ENCODE results near the gene PTGDR2. TPM values are rescaled to one million over a fixed set of nuclear protein-coding genes. Genes with fewer than 3 reads are reported as not detected.
A peak's percentile ranks its signal among the peaks of the same experiment; 100 is the strongest.
"Not testable (repeated sequence)": the region's sequence is repeated elsewhere in the genome, so short reads cannot be mapped to it uniquely, and the experiment has no call there.

The PTGDR2 gene
- total RNA-seq, 1 donor from 2014 or later: under 0.01 TPM

DNA sequence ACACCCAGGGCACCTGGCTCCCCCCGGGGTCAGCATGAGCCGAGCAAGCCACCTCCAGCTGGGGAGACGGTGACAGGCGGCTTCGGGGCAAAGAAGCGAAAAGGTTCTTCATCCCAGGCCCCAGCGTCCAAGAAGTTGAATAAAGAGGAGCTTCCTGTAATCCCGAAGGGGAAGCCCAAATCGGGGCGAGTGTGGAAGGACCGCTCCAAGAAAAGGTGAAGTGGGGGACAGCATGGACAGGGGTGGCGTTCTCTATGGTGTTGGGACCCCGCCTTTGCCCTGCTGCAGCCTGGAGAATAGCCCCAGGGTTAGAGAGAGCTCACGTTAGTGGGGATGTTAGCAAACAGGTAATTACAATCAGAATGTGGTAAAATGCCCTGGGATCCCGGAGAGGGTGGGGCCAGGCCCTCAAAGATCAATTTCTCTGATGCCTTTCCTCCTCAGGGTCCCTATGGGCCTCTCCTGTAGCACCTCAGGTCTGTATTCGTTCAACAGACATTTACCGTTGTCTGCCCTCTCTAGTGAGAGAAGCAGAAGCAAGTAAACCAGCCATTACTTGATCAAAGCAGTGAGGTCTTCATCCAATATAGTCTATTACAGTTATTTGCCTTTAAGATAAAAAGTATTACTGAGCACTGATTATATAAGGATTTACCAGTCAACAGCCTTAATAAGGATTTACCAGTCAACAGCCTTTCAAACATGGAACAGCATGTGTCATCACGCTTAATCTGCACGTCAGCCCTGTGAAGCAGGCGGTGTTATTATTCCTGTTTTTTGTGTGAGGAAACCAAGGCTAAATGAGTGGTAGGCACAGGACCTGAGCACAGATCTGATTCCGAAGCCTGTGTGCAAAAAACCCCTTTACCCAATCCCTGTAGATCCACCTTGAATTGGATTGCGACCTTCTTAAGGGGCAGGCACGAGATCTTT is 12.8 kb downstream of the PTGDR2 start:
- peak; percentile 50 to 56 for DNase-seq (ENCODE audit: low read depth in 2 of 2)

DNA sequence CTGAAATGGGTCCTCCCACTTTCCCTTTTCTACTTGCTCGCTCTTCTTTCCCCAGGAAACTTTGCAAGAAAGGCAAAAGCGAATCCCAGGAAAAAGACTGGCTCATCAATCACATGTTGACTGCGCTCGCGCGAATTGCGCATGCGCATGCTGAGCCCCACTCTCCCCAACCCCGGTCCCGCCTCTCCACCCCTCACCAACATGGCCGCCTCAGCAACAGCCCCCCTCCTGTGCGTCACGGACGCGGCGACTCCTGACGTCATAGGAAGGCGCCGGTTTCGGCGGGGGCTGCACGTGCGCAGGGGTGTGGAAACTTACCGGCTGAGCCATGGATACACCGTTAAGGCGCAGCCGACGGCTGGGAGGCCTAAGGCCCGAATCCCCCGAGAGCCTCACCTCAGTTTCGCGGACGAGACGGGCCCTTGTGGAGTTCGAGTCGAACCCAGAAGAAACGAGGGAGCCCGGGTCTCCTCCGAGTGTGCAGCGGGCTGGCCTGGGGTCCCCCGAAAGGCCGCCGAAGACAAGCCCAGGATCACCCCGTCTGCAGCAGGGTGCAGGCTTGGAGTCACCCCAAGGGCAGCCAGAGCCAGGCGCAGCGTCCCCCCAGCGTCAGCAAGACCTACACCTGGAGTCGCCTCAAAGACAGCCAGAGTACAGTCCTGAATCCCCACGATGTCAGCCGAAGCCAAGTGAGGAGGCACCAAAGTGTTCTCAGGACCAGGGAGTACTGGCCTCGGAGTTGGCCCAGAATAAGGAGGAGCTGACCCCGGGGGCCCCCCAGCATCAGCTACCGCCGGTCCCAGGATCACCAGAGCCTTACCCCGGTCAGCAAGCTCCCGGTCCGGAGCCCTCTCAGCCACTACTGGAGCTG is 13.7 kb downstream of the PTGDR2 start, which contains the start of gene CCDC86:
TSS of gene CCDC86 (plus strand) at position 317 of the 871 bp plus-strand sequence. CDS start at position 329, 12 bp downstream.
- peak; percentile 97 to 98 for DNase-seq (ENCODE audit: low read depth in 2 of 2)

DNA sequence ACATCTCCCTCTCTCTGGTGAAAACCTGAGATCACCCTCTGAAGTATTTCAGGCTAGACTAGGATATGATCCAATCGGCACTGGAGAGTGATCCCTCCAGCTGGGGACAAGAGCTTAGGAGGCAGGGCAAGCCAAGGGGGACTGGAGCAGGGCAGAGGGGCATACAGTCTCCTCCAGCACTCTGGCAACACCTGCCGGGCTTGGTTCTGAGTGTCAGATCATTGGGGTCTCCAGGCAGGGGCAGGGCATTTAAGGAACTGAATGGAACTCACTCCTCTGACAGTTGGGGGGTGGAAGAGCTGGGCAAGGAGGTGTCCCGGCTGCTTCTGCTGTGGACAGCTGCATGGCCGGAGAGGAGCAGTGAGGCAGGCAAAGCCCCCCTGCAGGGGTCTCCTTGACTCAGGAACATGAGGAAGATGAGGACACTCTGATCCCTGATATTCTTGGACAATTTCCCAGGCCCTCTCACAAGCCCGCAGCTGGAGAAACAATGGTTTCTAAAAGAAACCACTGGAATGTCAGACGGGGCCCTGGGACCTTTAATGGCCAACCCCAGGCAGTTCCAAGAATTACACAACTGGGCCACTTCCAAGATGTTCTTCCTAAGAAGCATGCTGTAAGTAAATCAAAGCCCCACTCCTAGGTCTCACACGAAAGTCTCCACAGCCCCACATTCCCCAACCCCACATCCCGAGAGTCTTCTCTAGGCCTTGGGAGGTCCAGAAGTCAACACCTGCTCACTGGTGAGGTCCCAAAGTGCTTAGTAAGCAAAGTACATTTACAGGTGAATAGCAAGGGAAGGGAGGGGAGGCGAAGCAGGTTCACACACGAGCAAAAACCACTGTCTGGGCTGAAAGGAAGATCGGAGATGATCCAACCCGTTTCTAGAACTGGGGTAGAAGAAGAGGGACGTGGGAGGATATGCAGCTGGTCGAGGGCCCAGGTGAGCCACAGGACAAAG is 15.0 kb downstream of the PTGDR2 start:
- DNase-seq (ENCODE audit: low read depth in 2 of 2): peak in 1 of 2 donors; percentile 73

DNA sequence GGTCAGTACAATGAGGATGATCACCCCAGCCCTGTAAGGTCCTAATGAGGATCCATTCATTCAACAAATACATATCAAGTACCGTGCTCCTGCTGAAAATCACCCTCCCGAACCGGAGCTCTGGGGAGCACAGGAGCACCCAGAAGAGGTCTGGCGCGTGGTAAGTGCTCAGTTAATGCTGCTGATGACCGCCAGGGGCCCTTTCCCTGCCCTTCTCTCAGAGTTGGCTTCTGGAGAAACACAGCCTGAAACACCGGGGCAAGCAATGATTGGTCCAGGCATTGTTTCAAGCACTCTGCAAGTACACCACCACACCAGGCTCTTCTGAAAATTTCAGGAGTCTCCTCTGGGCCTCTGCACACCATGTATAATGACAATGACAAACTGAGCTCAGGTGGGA is 17.6 kb downstream of the PTGDR2 start:
- DNase-seq (ENCODE audit: low read depth in 2 of 2): no peak

DNA sequence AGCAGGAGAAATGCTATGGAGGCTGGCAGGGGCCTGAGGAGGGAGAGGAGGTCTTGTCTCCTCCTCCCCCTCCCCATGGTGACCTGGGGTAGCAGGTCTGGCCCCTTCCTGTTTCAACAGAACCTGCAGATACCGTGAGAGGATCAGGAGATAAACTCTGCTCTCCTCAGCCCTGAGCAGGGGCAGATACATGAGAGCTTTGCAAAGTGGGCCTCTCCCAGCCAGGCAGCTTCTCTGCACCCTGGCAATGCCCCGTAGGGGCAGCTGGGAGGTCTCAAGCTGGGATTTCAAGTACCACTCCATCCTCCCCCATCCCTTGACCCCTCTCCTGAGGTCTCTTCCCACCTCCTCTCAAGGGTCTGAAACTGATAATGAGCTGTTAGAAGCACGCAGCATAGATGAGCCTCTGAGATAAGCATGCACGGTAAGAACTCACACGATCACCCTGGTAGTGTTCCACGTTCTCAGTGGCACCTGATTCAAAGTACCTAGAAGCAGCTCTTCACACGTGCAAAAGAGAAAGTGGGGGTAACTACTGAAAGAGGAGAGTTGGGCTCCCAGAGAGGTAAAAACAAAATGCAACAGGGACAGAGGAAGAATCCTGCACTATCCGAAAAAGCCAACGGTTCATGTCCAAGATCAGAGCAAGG is 18.8 kb downstream of the PTGDR2 start:
- no peak for DNase-seq (ENCODE audit: low read depth in 2 of 2)

DNA sequence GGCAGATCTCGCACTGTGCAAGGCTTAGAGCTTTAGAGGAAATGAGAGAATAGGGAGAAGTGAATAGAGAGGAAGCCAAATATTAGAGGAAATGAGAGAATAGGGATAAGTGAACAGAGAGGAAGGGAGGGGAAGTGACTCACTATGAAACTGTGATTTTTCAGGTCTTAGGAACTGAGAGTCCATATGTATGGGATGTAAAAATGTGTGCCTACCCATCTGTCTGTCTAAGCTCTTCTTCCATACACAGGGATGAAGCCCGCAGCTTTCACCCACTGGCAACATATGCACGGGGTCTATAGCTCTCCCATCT is 20.3 kb downstream of the PTGDR2 start:
- DNase-seq (ENCODE audit: low read depth in 2 of 2): peak; percentile 64 to 72

DNA sequence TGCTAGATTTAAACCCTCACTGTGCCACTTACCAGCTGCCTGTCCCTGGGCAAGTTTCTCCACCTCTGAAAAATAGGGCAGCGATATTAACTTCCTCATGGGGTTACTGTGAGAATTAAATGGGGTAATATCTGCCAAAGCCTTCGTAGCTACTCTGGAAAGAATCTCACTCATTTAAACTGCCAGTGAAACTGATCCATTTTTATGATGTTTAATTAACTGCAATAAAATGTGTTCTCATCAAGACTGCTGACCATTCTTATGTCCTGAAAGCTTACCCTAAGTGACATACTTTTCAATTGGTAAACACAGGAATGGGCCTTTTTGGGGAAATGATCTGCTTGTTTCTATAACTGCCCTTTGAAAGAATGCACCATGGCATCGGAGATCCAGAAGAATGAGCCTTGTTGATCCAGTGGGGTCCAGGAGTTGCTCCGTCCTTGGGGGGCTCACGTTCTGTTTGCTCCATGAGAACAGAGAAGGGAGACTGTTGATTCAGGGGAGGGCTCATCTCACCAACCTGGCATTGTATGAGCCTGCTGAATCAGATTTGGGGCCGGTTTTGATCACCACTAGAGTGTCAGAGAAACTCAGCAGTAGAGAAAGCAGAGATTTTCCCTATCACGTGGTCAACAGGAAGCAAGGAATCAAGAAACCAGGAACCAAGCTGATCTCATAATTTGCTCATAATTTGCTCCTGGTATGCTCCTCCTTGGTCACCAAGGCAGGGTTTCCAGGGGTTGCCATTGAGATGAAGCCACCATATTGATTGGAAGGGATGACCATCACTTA is 20.8 kb downstream of the PTGDR2 start:
- no peak for DNase-seq (ENCODE audit: low read depth in 2 of 2)

DNA sequence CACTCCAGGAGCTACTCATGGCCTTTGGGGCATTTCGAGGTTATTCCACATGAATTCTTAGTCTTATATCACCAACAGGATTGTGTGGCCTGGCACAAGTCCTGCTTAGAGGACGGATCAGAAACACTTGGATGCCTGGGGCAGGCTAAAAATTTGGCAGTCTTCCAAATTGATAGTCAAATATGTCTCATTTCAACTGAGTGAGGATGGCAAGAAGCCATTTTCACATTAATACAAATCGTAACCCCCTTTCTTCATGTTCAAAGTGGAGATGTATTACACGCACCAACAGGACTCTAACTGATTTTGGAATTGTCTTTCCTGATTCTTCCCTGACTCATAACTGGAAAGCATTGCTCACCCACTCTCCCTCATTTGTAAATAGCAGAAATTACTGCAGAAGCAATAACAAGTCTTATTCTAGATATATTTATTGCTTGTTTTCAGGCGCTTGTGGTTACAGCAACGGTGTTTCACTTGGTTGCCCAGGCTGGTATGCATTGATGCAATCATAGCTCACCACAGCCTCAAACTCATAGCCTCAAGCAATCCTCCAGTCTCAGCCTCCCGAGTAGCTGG is 24.2 kb downstream of the PTGDR2 start:
- DNase-seq (ENCODE audit: low read depth in 2 of 2): peak; percentile 31 to 37

DNA sequence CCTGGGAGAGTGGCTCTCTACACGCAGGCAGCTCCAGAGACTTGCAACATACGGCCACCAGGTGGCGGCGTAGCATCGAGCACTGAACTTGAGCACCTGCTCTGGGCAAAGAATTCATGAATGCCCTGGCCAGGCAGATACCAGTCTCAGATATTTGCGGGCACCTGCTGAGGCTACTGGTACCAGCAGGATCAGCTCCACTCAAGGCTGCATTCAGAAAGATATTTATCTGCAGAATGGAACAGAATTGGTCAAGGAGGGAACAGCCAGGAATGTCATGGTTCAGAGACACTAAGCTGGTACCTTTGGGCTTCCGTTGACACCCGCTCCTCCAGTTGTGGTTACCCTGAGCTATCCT is 24.6 kb downstream of the PTGDR2 start:
- DNase-seq (ENCODE audit: low read depth in 2 of 2): peak; percentile 86 to 91

DNA sequence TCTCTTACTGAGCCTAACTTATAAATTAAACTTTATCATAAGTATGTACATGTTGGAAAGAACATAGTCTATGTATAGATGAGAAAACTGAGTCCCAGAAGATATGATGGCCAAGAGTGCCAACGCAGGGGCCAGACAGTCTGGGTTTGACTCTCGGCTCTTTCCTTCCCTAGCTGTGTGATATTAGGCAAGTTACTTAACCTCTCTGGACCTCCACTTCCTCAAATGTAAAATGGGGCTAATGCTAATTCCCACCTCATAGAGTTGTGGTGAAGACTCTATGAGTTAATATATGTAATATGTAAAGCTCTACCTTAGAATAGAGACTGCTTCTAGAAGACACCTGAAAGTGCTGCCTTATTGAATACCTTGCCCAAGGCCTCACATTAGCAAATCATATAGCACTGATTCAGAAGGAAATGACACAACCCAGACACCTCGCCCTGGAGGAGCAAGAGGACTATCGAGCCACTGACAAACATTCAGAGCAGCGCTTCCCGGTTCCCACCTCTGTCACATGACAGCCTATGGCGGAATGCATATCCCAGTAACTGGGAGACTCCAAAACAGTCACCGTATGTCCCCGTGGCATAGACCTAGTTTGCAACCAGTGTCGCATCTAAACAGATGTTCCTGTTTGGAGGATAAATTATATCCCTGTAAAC is 25.1 kb downstream of the PTGDR2 start:
- DNase-seq (ENCODE audit: low read depth in 2 of 2): no peak

DNA sequence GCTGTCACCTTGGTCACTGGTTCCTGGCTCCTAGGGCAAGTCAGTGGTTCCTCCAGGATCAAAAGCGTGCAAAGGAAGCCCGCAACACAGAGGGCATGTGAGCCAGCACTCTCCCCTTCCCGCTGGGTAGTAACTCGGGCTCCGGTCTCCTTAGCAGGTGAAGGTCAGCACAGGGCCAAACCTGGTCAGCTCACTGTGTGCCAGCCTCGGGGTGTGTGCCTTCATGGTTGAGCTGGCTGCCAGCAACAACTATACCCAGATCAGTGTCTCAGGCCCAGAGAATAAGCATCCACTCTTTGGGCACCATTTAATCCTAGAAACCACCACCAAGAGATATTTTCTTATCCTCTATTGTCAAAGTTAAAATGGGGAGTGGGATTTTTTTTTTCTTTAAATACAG is 30.0 kb downstream of the PTGDR2 start:
- no peak for DNase-seq (ENCODE audit: low read depth in 2 of 2)

DNA sequence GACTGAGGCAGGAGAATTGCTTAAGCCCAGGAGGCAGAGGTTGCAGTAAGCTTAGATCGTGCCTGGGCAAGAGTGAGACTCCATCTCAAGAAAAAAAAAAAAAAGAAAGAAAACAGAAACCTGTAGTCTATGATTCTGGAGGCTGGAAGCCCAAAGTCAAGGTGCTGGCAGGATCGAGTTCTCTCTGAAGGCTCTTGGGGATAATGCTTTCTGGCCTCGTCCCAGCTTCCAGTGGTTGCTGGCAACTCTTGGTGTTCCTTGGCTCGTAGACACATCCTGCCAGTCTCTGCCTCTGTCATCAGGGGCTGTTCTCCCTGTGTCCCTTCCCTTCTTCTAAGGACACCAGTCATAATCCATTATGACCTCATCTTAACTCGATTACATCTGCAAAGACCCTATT is 30.6 kb downstream of the PTGDR2 start:
- DNase-seq (ENCODE audit: low read depth in 2 of 2): no peak

DNA sequence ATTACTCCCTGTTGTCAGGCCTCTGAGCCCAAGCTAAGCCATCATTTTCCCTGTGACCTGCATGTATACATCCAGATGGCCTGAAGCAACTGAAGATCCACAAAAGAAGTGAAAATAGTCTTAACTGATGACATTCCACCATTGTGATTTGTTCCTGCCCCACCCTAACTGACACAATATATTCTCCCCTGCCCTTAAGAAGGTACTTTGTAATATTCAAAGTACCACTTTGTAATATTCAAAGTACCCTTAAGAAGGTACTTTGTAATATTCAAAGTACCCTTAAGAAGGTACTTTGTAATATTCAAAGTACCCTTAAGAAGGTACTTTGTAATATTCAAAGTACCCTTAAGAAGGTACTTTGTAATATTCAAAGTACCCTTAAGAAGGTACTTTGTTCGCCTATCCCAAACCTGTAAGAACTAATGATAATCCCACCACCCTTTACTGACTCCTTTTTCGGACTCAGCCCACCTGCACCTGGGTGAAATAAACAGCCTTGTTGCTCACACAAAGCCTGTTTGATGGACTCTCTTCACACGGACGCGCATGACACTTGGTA is 31.9 kb downstream of the PTGDR2 start:
- not testable (repeated sequence) for DNase-seq (ENCODE audit: low read depth in 2 of 2)

DNA sequence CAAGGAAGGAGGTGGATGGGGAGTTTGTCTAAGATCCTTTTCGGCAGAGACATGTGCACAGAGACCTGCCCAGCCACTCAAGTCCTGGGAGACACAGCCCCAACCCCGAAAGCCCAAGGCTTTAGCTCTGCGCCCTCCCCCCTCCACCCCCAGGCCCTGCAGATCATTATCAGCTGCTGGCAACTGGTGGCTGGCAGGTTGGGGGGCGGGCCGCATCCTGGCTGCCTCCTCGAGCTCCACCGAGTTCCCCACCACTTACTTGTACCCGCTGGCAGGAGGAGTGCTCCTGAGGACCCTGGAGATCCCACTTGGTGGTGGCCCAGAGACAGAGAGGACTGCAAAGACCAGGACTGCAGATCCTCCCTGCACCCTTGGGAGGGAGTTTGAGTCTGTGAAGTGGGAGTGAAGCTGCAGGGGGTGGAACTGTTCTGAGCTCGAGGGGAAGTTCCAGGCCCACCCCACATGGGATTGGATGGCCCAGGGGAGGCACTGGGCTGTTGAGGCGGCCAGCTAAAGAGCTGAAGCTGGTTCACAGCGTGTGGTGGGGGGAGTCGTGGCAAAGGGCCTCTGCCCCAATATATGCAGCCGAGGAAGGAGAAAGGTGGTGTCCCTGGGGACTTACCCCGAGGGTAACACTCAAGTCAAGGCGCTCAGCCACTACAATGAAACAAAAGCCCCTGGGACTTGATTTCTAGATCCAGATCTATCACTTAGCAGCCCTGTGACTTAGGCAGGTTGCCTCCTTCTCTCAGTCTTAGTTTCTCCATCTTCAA is 33.7 kb downstream of the PTGDR2 start:
- DNase-seq (ENCODE audit: low read depth in 2 of 2): no peak

DNA sequence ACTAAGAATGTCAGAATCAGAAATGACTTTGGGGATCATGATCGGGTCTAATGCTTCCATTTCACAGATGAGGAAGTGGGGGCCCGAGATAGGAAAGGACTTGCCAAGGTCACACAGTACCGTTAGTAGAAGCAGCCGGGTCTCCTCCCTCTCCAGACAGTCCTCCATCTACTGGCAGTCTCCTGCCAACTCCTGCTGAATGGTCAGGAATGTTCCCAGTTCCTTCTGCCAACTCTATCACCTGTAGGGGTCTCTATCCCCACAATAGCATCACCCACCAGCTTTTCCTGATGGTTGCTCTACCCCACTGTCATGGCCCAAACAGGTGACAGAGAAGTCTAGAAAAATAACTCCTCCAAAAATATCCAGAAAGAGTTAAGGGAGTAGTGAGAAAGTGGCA is 37.7 kb downstream of the PTGDR2 start:
- no peak for DNase-seq (ENCODE audit: low read depth in 2 of 2)

DNA sequence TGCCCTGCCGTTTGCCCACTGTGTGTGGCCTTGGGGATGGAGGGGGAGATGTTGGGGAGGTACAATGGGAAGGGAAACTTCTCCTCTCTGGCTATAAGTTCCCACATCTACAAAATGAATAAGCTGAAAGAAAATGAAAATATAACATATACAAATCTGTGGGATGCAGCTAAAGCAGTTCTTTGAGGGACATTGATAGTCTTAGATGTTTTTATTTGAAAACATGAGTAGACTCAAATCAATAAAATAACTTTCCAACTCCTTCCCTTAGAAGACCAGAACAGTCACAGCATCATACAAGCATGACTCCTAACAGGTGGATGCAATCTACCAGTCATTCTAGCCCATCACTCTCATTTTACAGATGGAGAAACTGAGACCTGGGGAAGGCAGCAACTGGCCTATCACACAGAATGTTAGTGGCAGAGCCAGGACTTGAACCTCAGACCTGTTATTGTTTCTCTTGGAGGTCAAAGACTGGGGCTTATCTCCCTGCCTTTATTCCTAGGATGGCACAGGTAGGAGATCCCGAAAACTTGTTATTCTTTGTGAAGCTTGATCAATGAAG is 39.1 kb downstream of the PTGDR2 start:
- no peak for DNase-seq (ENCODE audit: low read depth in 2 of 2)

DNA sequence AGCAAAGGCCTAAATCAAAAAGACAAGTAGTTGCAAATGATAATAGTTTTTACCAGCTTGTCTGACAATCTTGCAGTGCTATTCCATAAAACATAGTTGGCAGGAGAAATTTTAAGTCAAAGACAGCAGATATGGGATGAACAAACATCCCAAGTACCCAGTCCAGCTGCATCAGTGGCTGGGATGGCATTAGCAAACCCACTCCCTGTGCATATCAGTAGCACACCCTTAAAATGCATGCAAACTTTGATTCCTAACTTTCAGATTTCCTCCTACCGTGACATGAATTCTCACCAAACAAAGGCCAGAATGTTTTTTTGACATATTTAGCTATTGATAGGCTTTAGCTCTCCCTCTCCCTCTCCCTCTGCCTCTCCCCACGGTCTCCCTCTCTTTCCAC is 41.6 kb downstream of the PTGDR2 start:
- no peak for DNase-seq (ENCODE audit: low read depth in 2 of 2)

DNA sequence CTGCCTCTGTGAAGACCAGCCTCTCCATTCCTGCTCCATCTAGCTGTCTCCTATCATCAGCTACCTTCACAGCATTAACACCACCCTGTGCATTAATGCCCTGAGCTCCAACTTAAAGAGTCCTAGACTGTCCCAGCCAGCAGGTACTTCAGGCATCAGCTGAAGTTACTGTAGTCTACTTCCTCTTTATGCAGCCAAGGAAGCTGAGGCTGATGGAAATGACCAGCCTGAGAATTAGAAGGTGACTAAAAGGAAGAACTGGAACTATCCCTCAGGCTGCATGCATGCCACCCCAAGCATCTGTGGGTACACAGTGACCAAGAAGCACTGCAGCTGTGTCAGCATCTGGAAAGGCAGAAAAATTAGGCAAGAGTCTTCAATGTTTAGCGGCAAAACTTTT is 42.4 kb downstream of the PTGDR2 start:
- no peak for DNase-seq (ENCODE audit: low read depth in 2 of 2)

All from lung microvascular endothelial cell (primary cell).